Endothelial cell of umbilical vein (primary cell): Measurements from ENCODE around the gene NADSYN1.

ENCODE experiments used
- CTCF ChIP-seq, 2 donors: IDR thresholded peaks; 1 replicate in 1 of 2; 2 replicates in 1 of 2; pipeline ENCODE4 v1.5.1; 2011; ENCODE audit warnings: low read length in 2 of 2, mild to moderate bottlenecking in 2 of 2, moderate library complexity in 2 of 2, control low read depth in 1 of 2, inconsistent platforms in 1 of 2, low read depth in 1 of 2; ENCODE audit not compliant: insufficient read depth in 1 of 2; ENCODE audit errors: extremely low read depth in 1 of 2
- EZH2 ChIP-seq: IDR thresholded peaks from 2 replicates; pipeline ENCODE4 v1.6.1; 2012; ENCODE audit warnings: borderline replicate concordance, low read depth, mild to moderate bottlenecking, moderate library complexity, low read length, inconsistent platforms; ENCODE audit not compliant: severe bottlenecking
- FOS ChIP-seq: IDR thresholded peaks from 2 replicates; pipeline ENCODE4 v1.6.1; 2011; ENCODE audit warnings: mild to moderate bottlenecking, low read length, moderate library complexity, borderline replicate concordance; ENCODE audit not compliant: insufficient read depth
- JUN ChIP-seq: IDR thresholded peaks from 2 replicates; pipeline ENCODE4 v1.6.1; 2011; ENCODE audit warnings: borderline replicate concordance, low read depth; ENCODE audit not compliant: insufficient read length, insufficient read depth
- MAX ChIP-seq: IDR thresholded peaks from 2 replicates; pipeline ENCODE4 v1.6.1; 2011; ENCODE audit not compliant: insufficient read depth, insufficient read length
- MYC ChIP-seq: IDR thresholded peaks from one replicate; pipeline ENCODE4 v1.6.1; 2011; ENCODE audit warnings: mild to moderate bottlenecking, low read depth, low read length
- POLR2A ChIP-seq: IDR thresholded peaks from 2 replicates; pipeline ENCODE4 v1.6.1; 2012; ENCODE audit warnings: low read depth, mild to moderate bottlenecking, control low read depth, low read length
- POLR2AphosphoS5 ChIP-seq: IDR thresholded peaks from 2 replicates; pipeline ENCODE4 v1.6.1; 2012; ENCODE audit warnings: low read depth, mild to moderate bottlenecking, control low read depth, low read length, moderate library complexity; ENCODE audit not compliant: insufficient read depth

GRCh38 chr11:71435278-71435951 is 17.6 kb upstream of the NADSYN1 start:
- TF ChIP-seq CTCF (IDR thresholded peaks at IDR 0.05; ENCODE audit: extremely low read depth in 1 of 2, insufficient read depth in 1 of 2, low read depth in 1 of 2, low read length in 2 of 2): no peak
- TF ChIP-seq JUN: no peak
- TF ChIP-seq MAX: no peak
- TF ChIP-seq POLR2A: no peak
- TF ChIP-seq EZH2: no peak
- TF ChIP-seq POLR2AphosphoS5: no peak
- no peak for TF ChIP-seq FOS
- TF ChIP-seq MYC: no peak
